Activated CD4-positive, CD25-positive, alpha-beta regulatory T cell treated with anti-CD3 and anti-CD28 coated beads, Interleukin-2, amount 50 U/mL, for 72 hours (primary cell): Measurements from ENCODE around the gene SLC5A8.

ENCODE experiments used
- DNase-seq: peaks from one replicate; pipeline ENCODE4 v3.0.0; 2021

Gene SLC5A8, protein sequence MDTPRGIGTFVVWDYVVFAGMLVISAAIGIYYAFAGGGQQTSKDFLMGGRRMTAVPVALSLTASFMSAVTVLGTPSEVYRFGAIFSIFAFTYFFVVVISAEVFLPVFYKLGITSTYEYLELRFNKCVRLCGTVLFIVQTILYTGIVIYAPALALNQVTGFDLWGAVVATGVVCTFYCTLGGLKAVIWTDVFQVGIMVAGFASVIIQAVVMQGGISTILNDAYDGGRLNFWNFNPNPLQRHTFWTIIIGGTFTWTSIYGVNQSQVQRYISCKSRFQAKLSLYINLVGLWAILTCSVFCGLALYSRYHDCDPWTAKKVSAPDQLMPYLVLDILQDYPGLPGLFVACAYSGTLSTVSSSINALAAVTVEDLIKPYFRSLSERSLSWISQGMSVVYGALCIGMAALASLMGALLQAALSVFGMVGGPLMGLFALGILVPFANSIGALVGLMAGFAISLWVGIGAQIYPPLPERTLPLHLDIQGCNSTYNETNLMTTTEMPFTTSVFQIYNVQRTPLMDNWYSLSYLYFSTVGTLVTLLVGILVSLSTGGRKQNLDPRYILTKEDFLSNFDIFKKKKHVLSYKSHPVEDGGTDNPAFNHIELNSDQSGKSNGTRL

DNA sequence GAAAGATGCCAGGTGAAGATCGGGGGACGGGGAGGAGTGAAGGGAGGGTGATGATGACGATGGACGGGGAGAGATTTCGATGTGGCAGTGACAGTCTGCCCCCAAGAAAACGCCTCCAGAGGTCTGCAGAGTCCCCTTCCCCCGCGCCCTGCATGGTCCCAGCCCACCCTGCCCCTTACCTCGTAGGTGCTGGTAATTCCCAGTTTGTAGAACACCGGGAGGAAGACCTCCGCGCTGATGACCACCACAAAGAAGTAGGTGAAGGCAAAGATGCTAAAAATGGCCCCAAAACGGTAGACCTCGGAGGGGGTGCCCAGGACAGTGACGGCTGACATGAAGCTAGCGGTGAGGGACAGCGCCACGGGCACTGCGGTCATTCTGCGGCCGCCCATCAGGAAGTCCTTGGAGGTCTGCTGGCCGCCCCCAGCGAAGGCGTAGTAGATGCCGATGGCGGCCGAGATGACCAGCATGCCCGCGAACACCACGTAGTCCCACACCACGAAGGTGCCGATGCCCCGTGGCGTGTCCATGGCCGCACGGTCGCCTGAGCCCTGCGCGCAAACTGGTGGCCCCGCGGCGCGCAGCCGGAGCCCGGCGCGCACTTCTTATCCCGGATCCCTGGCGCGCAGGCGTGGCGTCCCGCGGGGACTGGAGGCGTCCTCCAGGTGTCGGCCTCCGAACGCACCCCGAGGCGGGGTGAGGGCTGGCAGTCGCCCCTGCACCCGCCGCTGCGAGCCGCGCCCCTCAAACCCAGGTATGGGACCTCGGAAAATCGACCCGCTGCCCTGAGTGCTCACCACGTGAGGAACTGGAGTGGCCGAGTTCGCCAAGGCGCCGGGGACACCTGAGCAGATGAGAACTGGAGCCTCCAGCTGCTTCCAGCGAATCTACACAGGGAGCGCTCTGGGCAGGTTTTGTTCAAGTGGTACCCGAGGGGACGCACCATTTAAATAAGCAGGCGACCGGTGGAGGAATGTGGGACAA is at the start of gene SLC5A8:
Gene SLC5A8, minus strand, starts transcription at position 920 of the 984 bp plus-strand sequence. Its CDS starts 390 bp downstream, at position 530.
- no peak for DNase-seq

DNA sequence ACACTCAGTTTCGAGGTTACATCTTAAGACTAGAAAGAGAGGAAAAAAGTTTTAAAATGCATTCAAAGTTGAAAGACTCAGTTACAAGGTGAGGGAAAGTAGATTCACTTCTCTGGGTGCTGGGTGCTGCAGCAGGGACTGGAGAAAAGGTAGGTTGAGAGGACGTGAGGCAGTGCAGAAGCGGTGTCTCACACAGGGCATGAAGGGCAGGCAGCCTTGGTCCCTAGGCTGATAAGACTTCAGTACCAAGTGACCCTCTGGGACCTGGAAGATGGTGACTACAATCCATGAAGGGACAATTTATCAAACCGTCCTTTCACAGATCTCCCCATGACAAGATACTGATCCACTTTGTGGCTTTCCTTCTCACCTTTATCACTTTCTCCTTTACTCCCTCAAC is 47.3 kb upstream of the SLC5A8 start:
- no peak for DNase-seq

DNA sequence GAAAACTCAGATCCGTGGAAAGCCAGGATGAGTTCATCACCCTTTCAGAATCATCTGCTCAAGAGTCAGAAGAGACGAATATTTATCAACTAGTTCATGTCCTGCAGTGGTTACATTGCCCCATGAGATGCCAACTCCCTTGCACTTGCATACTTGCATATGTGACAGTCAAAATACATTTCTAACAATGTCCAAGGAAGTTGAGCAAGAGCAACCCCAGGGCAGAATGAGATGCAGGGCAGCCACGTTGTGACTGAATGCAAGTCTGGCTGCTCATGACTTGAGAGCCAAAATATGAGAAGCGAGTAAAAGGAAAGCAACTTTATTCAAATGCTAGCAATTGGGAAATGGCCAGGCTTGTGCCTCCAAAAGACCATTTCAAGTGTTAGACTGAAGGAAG is 46.2 kb upstream of the SLC5A8 start:
- no peak for DNase-seq

DNA sequence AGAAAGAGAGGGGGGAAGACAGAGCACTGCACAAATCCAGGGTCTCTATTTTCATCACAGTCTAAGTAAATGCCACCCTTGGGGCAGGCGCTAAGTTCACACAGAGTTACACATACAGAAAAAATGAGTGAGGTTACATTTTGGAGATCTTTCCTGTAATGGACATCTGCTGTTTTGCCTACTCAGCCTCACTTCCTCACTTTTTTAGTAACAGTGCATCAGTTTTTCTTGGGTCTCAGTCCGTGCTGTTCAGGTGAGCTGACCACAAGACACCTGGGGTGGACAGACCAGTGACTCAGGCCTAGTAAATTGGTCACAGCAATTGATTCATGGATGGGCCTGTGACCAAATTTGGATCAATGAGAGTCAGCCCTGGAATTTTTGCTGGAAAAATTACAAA is 33.6 kb upstream of the SLC5A8 start:
- DNase-seq, result no peak

DNA sequence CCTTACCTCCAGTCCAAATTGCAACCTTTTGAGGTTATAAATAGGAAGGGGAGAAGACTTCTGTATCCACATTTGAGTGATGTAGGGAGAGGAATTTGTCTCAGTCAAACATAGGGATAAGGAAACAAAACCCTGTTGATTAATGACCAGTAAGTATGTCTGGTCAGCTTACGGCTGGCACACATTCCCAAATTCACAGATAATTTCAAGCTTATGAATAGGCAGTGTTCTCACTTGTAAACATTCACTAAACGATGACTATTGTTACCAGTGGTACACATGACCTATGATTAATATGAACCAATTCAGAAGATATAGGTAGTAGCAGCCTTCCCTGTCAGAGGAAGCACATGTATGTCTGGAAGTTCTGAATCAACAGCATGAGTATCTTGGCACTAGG is 33.0 kb upstream of the SLC5A8 start:
- no peak for DNase-seq

DNA sequence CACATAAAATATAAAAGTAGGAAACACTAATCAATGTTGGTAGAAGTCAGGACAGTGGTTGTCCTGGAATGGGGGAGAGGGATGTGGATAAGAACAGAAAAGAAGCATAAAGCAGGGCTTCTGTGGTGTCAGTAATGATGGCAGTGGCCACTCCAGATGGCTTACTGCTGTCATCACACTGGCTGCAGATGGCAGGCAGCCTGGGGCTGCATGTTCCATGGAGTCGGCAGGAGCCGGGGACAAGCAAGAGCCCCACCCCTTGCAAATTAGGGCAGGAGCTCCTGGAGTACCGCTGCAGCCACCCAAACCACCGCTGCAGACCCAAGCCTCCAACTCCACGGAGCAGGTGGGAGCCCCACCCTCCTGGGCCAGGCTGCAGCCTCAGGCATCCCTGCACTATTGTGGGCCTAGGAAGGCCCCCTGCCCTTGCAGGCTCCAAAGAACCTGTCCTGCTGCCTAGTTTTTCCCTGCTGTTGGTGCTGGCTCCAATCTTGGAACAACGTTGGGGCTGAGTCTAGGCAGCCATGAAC is 28.8 kb upstream of the SLC5A8 start:
- DNase-seq, result no peak

DNA sequence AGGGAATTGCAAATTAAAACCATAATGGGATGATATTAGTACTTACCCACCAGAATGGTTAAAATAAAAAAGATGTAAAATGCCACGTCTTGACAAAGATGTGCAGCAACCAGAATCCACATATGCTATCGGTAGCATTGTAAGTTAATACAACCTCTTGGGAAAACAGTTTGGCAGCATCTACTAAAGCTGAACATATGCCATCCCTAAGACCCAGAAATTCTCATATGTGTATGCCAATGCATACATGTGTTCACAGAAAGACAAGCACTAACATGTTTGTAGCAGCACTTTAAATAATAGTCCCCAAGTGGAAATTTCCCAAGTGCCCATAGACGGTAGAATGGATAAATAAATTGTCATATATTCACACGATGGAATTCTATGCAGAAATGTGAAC is 28.3 kb upstream of the SLC5A8 start:
- no peak for DNase-seq

DNA sequence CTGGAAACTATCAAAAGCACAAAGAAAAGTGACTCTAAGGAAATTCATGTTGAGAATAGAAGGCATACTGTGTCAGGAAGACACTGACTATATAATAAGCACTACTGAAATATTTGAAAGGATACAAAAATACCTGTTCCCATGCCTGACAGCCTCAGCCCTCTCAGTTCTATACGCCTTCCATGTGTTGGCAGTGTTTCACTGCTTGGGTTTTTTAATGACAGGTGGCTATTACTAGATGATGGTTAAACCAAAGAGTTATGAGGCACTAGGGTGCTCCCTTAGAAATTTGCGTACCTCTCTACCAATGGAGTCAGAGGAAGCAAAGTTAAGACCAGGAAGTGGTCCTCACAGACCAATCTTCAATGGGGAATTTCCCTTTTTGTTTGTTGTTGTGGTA is 25.6 kb upstream of the SLC5A8 start:
- DNase-seq, result no peak

DNA sequence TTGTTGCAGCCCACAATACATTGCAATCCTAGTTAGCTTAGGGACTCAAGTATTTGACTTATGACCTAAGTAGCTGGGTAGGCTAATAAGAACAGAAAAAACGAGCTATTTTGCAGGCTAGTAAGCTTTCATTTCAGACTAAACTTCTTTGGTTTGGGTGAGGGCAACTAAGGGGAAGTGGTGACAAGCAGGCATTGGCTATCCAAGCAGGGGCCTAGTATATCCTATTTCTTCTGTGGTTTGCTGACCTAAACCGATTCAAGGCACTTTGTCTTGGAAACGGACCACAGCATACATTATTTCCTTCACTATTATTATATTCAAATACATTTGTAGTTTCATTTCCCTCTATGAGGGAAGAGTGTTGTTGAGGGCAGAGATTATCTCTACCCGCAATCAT is 21.6 kb upstream of the SLC5A8 start:
- no peak for DNase-seq

DNA sequence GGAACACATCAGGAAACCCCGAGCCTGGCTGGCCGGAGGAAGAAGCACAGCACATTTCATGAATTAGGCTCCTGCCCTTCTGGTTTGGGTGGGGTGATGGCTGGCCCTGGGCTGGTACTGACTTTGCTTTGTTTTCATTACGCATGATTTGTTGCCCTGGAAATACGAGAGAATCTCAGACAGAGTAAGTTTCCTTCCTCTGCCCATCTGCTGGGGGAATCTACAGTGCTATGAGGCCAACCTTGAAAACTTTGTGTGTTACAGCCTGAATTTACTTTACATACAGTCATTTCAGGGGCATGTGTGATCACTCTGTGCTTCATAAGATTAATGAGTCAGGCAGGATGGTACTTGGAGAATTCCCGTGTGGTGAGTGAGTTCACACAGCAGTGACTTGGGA is 20.5 kb upstream of the SLC5A8 start:
- DNase-seq, result no peak

DNA sequence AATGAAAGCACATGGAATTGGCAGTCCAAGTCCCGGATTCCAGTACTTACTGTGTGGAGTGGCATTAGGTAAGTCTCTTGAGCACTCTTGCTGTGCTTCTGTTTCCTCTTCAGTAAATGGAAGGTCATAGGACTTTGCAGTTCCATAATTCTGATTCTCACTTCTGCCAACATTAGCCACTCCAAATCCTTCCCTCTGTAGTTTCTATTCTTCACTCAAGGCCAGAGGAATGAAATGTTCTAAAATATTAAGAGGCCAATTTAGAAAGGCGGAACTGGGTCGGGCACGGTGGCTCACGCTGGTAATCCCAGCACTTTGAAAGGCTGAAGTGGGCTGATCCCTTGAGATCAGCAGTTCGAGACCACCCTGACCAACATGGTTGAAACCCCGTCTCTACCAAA is 19.8 kb upstream of the SLC5A8 start:
- no peak for DNase-seq

DNA sequence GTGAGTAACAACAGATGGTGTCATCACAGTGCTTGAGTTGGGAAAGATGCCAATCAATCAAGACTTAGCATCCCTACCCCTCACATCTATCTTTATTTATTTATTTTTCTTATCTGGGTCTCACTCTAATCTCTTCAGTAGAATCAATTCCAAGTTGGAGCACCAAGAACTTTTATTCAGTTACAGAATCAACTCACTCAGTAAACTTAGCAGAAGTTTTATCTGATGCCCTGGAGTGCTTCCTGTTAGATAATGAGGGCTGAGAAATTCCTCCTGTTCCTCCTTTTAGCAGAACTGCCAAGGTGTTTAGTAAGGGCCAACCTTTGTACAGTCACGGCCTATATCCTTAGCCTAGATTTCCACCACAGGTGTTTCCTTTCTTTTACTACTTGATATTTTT is 11.3 kb upstream of the SLC5A8 start:
- DNase-seq, result no peak

DNA sequence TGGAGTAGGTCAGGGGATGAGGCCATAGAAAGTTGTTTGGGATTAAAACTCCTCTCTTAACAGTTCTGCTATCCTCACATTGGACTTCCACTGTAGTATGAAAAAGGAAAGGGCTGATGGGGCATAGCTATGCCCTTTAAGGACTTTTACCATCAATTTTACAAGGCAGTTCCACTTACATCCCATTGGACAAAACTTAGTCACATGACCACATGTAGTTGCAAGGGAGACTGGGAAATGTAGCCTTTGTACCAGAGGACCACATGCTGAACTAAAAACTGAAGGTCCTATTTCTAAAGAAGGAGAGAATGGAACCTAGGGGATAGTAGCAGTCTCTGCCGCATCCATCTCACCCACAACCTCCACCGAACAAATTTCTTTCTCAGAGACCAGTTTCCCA is 6.8 kb upstream of the SLC5A8 start:
- no peak for DNase-seq

DNA sequence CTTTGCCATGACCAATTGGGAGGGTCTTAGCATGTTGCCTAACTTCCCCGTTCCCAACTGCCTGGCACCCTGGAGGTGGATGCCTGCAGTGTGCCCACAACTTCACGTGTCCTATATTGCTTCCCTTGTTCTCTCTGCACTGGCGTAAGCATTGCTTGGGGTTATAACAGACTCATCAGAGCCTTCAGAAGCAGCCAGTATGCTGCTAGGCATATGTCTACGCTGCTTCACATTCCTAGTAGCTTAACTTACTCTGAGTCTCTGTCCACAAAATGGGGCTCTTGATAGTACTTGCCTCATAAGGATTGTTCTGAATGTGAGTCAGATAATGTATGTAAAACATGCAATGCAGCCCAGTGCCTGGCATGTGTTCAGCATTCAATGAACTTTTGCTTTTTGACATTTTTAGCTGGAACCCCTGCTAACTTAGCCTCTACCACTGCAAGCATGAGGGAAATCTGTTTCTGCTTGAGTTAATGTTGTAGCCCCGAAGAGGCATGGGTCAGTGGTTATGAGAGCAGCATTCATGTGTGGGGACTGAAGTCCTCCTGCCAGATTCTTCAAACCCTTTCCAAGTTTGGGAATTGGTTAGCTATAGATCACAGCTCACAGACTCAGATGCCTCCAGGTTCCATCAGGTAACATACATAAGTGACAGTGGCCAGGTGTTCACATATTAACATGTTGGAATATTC is 2.8 kb downstream of the SLC5A8 start:
- no peak for DNase-seq

DNA sequence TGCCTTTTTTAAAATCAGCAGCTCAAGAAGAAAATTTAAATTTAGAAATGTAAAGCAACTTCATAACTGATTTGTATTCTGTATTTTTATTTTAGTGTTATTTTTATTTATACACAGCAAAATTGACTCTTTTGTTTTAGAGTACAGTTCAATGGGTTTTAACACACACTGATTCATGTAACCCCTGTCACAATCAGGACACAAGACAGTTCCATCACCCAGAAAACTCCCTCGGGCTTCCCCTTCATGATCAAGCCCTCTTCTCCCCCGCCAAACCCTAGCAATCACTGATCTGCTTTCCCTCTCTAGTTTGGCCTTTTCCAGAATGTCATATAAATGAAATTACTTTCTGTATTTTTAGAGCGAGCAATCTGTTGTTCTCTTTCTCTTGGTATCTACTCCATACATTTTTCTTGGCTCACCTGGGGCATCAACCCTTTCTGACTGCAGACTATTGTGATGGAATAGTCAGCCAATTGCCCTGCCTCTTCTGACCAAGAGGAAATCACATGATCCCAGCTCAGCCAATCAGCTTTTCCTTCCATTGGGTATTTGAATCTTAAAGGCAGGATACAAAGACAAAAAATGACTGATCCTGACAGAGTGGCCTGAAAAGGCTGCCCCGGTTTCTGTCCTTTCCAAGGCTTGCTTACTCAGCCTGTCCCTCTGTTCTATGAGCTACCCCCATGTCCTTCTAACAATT is 5.3 kb downstream of the SLC5A8 start:
- no peak for DNase-seq

DNA sequence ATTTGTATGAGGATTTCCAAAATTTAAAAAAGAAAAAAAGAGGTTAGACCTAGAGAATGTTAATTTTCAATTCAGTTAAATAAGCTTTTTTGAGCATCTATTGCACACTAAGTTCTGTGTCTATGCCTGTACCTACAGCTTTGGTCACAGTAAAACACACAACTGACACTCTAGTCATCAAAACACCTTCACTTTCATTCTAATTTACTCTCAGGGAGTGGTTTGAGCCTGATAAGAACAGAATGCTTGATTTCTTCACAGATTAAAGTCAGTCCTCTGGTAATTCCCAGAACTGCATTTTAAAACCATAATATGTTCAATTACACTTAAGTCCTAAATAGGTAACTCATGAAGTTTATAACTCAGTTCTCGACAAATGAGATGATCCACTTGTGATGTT is 9.2 kb downstream of the SLC5A8 start:
- DNase-seq, result no peak

DNA sequence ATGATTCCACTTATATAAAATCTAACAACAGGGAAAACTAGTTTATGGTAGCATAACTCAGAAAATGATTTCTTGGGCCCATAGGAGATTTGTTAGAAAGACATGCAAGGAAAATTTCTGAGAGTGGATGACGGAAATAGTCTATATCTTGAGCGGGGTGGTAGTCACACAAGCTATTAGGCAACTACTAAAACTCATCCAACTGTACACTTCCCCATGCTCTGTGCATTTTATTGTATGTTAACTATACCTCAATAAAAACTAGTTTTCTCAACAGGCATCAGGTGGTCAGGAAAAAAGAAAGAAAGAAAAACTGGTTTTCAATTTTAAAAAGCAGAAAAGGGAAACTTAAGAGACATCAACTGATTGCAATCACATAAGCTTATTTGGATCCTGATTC is 9.9 kb downstream of the SLC5A8 start:
- no peak for DNase-seq

DNA sequence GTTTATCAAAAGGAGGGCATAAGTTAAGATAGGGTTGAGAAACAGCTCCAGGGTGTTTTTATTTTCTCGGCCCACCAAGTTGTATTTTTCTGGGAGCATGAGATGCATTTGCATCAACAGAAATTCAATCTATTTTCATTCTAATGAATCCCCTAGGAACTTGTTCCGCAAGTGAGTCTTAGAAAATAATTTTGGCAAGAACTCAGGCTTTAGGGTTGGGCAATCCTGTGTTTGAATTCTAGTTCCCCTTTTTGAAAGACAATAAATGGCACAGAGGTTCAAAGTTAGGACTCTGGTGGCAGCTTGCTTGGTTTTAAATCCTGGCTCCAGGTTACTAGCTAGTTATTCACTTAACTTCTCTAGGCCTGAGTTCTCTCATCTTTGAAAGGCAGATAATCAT is 23.7 kb downstream of the SLC5A8 start:
- DNase-seq, result no peak

DNA sequence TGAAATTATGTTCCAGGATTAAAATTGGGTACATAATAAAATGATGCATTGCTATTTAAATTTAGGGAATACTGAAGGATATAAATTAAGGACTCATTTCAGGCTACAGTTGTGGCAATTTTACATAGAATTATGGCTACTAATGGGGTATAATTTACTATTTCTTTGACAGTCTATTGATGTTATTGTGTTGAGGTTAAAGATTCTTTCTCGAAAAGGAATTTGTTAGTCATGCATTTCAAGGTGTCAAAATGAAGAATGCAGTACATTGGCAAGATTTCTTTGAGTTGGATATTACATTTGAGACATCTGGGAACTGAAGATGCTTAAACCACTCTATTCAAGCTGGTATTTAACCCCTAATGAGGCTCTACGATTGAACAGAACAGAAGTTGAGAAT is 28.3 kb downstream of the SLC5A8 start:
- DNase-seq, result no peak

DNA sequence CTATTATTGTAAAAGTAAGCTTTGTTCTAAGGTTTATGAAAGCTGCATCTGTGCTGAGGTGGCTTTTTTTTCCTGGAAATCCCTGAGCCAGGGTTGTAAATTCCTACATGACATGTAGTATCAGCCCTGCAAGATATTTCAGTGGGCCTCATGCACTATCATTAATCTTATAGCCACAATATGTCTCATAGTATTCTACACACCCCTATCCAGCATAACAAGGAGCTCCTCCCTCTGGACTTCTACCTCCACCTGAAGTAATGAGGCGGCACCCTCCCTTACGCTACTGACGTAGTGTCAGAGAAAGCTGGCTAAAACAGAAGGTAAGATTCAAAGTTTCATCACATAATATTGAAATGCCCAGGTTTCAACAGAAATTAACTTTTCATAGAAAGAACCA is 35.5 kb downstream of the SLC5A8 start:
- DNase-seq, result no peak

DNA sequence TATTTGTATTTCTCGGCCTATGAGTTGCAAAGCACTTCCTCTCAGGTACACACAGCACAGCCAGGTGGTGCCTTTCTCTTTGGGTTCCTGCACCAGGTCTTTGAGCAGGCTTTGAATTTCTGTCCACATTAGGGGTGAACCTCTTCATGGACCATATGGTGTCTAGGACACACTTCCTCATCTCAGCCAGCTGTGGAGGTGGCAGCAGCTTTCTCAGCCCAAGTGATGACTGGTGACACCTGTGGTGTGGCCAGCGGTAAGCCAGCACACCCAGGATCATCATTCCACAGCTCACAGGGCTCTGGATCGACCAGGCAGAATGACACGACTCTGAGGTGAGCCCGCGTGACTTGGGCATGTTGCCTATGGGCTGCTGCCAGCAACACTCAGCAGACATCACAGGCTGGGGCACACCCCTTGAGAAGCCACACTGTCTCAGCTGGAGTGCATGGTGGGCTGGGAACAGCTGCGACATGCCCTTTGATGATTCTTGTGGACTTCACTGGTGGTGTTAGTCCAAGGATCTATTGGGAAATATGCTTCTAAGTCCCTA is 36.8 kb downstream of the SLC5A8 start:
- no peak for DNase-seq

DNA sequence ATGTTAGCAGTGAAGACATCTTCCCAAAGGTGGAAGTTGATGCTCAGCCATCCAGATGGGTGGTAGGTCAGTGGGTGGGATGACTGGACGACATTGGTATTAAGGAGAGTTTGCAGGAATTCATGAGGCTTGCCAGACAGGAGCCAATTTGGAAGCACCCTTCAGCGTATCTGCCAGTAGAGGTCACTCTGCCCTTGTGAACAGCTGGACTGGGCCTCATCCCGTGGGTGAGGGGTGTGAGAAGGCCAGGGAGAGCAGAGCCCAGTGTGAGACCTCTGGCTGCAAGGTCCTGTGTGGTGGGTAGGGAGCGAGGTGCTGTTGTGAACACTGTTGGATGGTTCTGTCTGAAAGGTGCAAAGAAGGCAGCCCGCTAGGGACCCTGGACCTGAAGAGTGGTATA is 37.7 kb downstream of the SLC5A8 start:
- DNase-seq, result no peak
